Measurements from ENCODE around the gene C19orf73. TPM values are rescaled to one million over a fixed set of nuclear protein-coding genes. Genes with fewer than 3 reads are reported as not detected.

C19orf73 gene
- total and polyA plus RNA-seq, 9 of the 15 experiments (the other 6 are each of a cell fraction or from before 2014, with no cell fraction given): 0.08 to 7.4 (median 1.4) TPM

DNA sequence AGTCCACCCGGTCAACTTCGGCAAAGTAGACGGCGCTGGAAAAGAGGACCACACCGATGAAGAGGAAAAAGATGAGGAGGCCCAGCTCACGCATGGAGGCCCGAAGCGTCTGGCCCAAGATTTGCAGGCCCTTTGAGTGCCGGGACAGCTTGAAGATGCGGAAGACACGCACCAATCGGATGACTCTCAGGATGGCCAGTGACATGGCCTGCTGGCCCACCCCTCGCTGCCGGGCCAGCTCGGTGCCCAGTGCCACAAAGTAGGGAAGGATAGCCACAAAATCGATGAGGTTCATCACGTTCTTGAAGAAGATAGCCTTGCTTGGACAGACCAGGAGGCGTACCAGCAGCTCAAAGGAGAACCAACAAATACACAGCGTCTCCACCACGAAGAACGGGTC, 48.5 kb downstream of the C19orf73 start:
- no peak overlapping the region for H3K9ac ChIP-seq (ENCODE audit: insufficient read depth in 1 of 2, low read depth in 2 of 2, low read length in 2 of 2)
- no TSS peak for BruUV-seq (replicated peaks)
- CTCF ChIA-PET (ENCODE audit: low intra/inter-chr PET ratio): no interaction called here
- no peak for TF ChIP-seq EP300 (IDR thresholded peaks at IDR 0.05; ENCODE audit: low read length)
- no peak for TF ChIP-seq SAFB2 (IDR thresholded peaks at IDR 0.05; ENCODE audit: borderline replicate concordance, low read depth, low read length, severe bottlenecking)
- FAIRE-seq: no peak
- no peaks in the 10 kb centered on the region for H4K20me1 ChIP-seq (replicated peaks; ENCODE audit: control insufficient read depth, insufficient read depth, low read length)
- POLR2A ChIA-PET: interaction anchor here (0.7 to 1.6 kb wide), 5 partner anchors 10 to 62 kb away, joined by 3 to 6 read pairs (median 3); no protein-coding TSS in a partner anchor
- H3K4me2 ChIP-seq (ENCODE audit: insufficient read depth, low read length): no peak overlapping the region
- H3K9me3 ChIP-seq (replicated peaks; ENCODE audit: control insufficient read depth, insufficient read depth, low read depth, low read length): no peaks in the 10 kb centered on the region
- H3K4me1 ChIP-seq (replicated peaks in 1 of 2; ENCODE audit: control insufficient read depth in 2 of 2, insufficient read depth in 2 of 2, low read length in 2 of 2): peaks cover 9 to 35% of the 10 kb centered on the region in 2 experiments; a peak in 4 of 5 replicates
- H3K36me3 ChIP-seq (ENCODE audit: control insufficient read depth, insufficient read depth, low read length): no peaks in the 10 kb centered on the region
- no peak for DNase-seq (ENCODE audit: extremely low read depth in 1 of 4, low spot score in 3 of 4)
- in situ Hi-C loops (cut with MboI) (no loop called here), intact Hi-C loops (cut with micrococcal nuclease) (loop anchor here (5.0 kb wide), 1 partner anchor 283 kb away; no protein-coding TSS in a partner anchor)
- no peak overlapping the region for H3K27ac ChIP-seq (ENCODE audit: extremely low read depth, low read depth, low read length)
- H3K9me1 ChIP-seq (ENCODE audit: control insufficient read depth, insufficient read depth, low read length): no peaks in the 10 kb centered on the region
- WGBS (ENCODE audit: insufficient coverage, low coverage, missing lambda C conversion rate): 36% methylated on average over 20 of the region's 21 CpGs
- no peak overlapping the region for H3K4me3 ChIP-seq
- no peaks in the 10 kb centered on the region for H3K79me2 ChIP-seq (ENCODE audit: control insufficient read depth, insufficient read depth, low read length)
- peaks cover 17 to 42% of the 10 kb centered on the region in 2 experiments; a peak in 4 of 5 replicates for H3K27me3 ChIP-seq (ENCODE audit: control insufficient read depth in 2 of 2, insufficient read depth in 2 of 2, low read length in 2 of 2)
- no peak overlapping the region for H2AFZ ChIP-seq (ENCODE audit: low read depth, low read length)
- no peak for ATAC-seq

DNA sequence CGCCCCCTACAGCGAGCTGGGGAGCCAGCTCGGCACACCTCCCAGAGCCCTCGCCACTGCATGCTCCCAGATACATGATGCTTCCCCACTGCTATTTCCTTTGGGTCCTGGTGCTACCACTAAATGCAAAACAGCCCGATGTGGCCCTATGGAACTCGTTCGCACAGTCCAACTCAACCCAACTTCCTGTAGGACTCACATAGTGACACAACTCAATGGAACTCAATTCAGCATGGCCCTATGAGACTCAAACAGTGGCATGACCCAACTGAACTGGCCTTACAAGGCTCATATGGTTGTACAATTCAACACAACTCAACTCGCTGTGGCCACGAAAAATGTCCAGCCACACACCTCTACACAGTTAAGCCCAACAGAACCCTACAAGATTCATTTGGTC, 49.9 kb downstream of the C19orf73 start:
- Histone ChIP-seq H3K79me2 (ENCODE audit: control insufficient read depth, insufficient read depth, low read length) (no peaks in the 10 kb centered on the region), H3K27ac (ENCODE audit: extremely low read depth, low read depth, low read length) (no peak overlapping the region), H2AFZ (ENCODE audit: low read depth, low read length) (no peak overlapping the region), H3K4me2 (ENCODE audit: insufficient read depth, low read length) (no peak overlapping the region), H3K27me3 (ENCODE audit: control insufficient read depth in 2 of 2, insufficient read depth in 2 of 2, low read length in 2 of 2) (peaks cover 17 to 47% of the 10 kb centered on the region in 2 experiments; a peak in 4 of 5 replicates), H3K9me1 (ENCODE audit: control insufficient read depth, insufficient read depth, low read length) (no peaks in the 10 kb centered on the region), H3K36me3 (ENCODE audit: control insufficient read depth, insufficient read depth, low read length) (no peaks in the 10 kb centered on the region), H4K20me1 (replicated peaks; ENCODE audit: control insufficient read depth, insufficient read depth, low read length) (no peaks in the 10 kb centered on the region), H3K9me3 (replicated peaks; ENCODE audit: control insufficient read depth, insufficient read depth, low read depth, low read length) (no peaks in the 10 kb centered on the region), H3K4me1 (replicated peaks in 1 of 2; ENCODE audit: control insufficient read depth in 2 of 2, insufficient read depth in 2 of 2, low read length in 2 of 2) (peaks cover 4 to 44% of the 10 kb centered on the region in 2 experiments), H3K9ac (ENCODE audit: insufficient read depth in 1 of 2, low read depth in 2 of 2, low read length in 2 of 2) (no peak overlapping the region), H3K4me3 (no peak overlapping the region)
- in situ Hi-C loops (cut with MboI): no loop called here
- no peak for ATAC-seq
- CTCF ChIA-PET (ENCODE audit: low intra/inter-chr PET ratio): no interaction called here
- intact Hi-C loops (cut with micrococcal nuclease): no loop called here
- BruUV-seq (replicated peaks): no TSS peak
- POLR2A ChIA-PET: interaction anchor here (1.6 kb wide), 1 partner anchor 8 kb away, joined by 4 read pairs; no protein-coding TSS in a partner anchor
- WGBS (ENCODE audit: insufficient coverage, low coverage, missing lambda C conversion rate): 12% methylated on average over 9 of the region's 9 CpGs
- no peak for DNase-seq (ENCODE audit: extremely low read depth in 1 of 4, low spot score in 3 of 4)
- no peak for FAIRE-seq
- TF ChIP-seq BDP1 (IDR thresholded peaks at IDR 0.05; ENCODE audit: insufficient read depth, insufficient read length) (no peak), RFX7 (CRISPR knock-in tag; IDR thresholded peaks at IDR 0.05) (no peak), ZNF224 (CRISPR knock-in tag; IDR thresholded peaks at IDR 0.05) (no peak), SNAPC5 (CRISPR knock-in tag; IDR thresholded peaks at IDR 0.05) (no peak), ZNF780A (CRISPR knock-in tag; IDR thresholded peaks at IDR 0.05) (no peak)

Measured in K562 (cell line).